ENCODE measurements around the gene WDR46. TPM values are rescaled to one million over a fixed set of nuclear protein-coding genes. Genes with fewer than 3 reads are reported as not detected.

WDR46 gene
- total RNA-seq = 57.0 and 66.6 TPM in 2 replicates

DNA sequence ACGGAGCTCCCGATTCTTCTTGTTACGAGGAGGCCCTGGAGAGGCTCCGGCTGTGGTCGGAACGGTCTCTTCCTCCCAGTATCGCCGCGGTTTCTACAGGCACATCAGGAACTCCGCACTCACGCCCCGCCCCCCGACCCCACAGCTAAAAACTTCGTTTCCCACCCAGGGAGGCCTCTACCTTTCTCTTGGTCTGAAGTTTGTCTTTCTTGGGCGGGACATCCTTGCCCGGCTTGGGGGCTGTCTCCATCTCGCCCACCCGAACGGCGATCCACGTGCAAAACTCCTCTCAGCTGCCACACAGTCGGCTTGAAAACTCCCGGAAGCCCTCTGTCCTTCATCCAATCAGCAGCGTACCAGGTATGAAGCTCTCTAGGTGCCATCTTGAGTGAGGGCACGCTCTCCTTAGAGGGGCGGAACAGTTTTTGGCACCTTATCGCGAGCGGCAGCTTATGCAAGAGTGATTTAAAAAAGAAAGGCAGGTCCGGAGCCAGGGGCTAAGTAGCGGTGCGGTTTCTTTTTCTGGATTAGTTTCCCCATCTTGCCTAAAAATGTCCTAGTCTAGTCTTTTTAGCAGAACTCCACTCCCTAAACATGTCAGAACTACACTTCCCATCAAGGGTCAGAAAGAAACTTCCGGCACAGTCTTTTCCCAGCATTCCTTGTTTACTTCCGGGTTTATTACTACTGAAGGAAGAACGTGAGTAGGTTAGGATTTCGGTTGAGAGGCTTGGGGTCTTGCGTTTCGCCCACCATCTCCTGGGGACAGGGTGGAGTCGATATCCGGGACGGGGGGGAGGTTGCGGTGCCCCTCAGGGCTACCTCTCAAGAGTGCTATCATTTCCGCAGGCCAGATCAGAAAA lies at the start of gene WDR46, which contains the start of gene PFDN6:
WDR46 (minus strand) TSS at position 319 of the 863 bp plus-strand sequence; CDS start at position 250, 69 bp downstream.
PFDN6 (plus strand) TSS at position 681 of the 863 bp plus-strand sequence. CDS start 256 bp downstream, outside the sequence.
- DNase-seq (ENCODE audit: low read depth in 2 of 2) = peak; percentile 80 to 90

GRCh38 chr6:33336495-33336894 lies 47.5 kb upstream of the WDR46 start:
- DNase-seq (ENCODE audit: low read depth in 2 of 2) = no peak

DNA sequence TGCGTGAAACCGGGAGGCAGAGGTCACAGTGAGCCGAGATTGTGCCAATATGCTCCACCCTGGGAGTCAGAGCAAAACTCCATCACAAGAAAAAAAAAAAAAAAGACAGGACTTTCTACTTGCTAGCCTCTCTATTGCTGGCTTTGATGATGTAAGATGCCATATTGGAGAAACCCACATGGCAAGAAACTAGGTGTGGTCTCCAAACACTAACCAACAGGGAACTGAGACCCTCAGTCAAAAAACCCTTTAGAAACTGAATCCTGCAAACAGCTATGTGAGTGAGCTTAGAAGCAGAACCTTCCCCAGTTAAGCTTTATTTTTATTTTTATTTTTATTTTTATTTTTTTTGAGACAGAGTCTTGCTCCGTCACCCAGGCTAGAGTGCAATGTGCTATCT lies 46.9 kb upstream of the WDR46 start:
- no peak for DNase-seq (ENCODE audit: low read depth in 2 of 2)

DNA sequence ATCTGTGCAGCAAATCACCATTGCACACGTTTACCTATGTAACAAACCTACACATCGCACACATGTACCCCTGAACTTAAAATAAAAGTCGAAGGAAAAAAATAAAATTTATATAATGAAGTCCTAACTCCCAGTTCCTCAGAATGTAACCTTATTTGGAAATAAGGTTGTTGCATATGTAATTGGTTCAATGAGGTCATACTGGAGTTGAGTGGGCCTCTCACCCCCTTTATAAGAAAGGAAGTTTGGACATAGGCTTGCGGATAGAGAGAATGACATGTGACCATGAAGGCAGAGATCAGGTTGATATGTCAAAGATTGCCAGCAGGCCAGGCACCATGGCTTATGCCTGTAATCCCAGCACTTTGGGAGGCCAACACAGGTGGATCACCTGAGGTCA lies 44.6 kb upstream of the WDR46 start:
- no peak for DNase-seq (ENCODE audit: low read depth in 2 of 2)

- no peak for DNase-seq (ENCODE audit: low read depth in 2 of 2)
Measured at GRCh38 chr6:33330736-33331135, 41.7 kb upstream of the WDR46 start.

DNA sequence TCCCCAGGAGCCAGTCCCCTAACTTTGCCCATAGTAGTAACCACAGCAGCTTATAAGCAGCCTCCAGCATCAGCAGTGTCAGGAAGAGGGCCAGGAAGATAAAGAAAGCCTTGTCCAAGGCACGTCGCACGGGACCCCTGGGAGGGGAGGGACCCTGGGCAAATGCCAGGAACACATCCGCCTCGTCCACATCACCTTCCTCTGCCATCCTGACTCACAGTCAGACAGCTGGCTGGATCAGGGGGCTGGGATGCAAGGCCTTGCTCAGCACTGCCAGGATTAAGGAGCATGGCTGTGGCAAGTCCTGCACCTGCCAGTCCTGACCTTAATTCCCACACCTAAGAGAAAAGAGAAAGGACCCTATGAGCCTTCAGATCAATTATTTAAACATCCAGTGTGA lies 40.0 kb upstream of the WDR46 start:
- no peak for DNase-seq (ENCODE audit: low read depth in 2 of 2)

DNA sequence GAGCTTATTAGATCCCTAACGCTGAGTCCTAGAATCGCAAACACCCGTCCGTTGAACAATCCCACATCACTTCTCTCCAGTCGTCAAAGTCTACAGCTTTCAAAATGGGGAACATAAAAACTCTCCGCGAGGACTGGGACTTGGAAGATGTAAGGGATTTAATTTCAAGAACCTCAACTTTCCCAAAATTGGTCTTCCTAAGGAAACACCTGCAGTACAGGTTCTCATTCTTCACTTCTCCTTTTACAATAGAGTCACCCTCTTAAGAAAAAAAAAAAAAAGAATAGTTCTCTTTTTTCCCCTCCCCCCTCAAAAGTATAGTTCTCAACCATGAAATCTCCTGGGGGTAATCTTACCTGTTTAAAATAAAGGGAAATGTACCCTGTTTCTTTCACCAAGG lies 35.1 kb upstream of the WDR46 start:
- no peak for DNase-seq (ENCODE audit: low read depth in 2 of 2)

- DNase-seq (ENCODE audit: low read depth in 2 of 2) = no peak
Measured at GRCh38 chr6:33323623-33323948, 34.5 kb upstream of the WDR46 start.

GRCh38 chr6:33321227-33321626 lies 32.2 kb upstream of the WDR46 start:
- DNase-seq (ENCODE audit: low read depth in 2 of 2) = no peak

DNA sequence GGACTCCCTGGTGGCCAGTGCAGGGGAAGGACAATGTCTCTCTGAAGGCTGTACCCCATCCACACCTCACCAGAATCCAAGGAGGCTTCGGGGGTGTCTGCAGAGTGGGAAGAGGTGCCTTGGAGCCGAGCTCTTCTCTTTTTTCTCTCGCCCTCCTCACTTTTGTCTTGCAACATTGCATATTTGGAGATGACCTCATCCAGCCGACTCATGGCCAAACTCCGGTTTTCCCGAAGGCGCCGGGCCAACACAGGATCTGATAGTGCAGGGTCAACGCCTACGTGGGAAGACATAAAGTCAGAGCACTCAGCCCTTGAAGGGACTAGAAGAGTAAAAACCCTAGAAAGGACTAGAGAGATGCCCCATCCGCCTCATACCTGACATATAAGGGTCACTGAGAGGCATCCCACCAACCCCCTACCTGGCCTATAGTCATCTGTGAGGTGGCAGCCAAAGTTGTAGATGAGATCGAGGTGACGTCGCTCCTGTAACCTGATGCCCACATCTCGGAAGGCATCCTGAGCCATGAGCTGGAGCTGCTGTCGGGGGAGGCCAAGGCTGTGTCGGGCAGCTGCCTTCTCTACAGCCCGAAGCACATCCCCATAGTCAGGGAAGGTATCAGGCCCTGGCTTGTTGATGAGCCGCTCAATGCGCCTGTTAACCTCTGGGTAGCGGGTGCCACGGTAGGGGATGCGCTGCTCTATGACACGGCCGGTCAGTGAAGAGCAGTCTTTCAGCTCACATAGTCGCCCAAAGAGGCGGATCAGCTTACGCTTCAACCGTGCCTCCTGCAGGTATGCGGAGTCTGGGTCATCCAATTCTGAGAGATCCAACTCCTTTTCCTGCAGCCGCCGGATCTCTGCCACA lies 31.5 kb upstream of the WDR46 start:
- peak in 1 of 2 donors; percentile 58 for DNase-seq (ENCODE audit: low read depth in 2 of 2)

- DNase-seq (ENCODE audit: low read depth in 2 of 2) = no peak
Measured at GRCh38 chr6:33319939-33320314, 30.9 kb upstream of the WDR46 start.

DNA sequence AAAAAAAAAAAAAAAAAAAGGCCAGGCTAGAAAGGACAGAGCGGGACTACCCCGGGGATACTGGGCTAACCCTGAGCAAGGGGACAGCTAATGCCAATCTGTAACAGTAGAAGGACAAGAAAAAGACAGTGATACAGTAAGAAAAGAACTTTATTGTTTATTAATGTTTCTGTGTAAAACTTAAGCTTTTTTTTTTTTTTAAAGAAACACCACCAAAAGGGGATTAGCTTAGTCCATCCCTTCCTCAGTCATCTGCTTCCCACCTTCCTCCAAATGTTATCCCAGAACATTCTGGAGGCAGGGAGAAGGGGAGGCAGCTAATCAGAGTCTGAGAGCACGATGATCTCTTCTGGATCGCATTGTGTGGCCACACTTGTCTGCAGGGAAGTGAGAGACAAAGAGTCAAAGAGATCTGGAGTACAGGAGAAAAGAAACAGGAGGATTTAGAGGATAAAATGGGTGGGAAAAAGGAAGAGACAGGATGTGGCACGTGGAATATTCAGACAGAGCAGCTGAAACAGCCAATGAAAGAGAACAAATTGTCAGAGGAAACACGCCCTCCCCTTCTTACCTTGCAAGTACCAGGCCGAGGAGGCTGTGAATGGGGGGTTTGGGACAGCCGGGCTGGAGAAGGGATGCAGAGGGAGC lies 29.5 kb upstream of the WDR46 start:
- DNase-seq (ENCODE audit: low read depth in 2 of 2) = no peak

DNA sequence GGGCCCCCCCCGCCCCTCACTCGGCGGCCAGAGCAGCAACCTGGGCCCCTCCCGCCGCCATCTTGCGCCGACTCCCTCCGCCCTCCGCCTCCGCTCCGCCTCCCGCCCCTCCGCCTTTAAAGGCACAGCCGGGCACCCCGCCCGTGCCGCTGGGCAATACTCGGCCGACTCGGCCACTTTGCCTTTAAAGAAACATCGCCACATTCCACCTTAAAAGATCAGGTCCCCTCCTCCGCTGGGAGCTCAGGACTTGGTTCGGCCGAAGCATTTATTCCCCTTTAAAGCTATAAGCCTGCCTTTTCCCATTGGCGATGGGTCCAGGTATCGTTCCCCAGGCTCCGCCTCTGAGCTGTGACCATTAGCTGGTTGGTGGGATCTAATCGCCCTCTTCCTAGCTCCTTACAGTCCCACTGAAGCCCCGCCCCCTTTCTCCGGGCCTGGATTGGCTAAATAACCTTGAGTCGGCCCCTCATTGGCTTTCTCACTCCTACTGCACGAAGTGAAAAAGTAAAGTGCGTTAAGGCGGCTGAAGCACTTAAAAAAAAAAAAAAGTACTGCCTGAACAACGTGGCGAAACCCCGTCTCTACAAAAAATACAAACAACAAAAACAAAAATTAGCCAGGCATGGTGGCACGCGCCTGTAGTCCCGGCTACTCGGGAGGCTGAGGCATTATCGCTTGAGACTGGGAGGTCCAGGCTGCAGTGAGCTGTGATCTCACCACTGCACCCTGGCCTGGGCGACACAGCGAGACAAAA lies 28.8 kb upstream of the WDR46 start, which contains the start of gene ZBTB22:
ZBTB22 (minus strand) TSS at position 76 of the 757 bp plus-strand sequence. CDS start 828 bp downstream, outside the sequence.
- peak; percentile 94 to 100 for DNase-seq (ENCODE audit: low read depth in 2 of 2)

DNA sequence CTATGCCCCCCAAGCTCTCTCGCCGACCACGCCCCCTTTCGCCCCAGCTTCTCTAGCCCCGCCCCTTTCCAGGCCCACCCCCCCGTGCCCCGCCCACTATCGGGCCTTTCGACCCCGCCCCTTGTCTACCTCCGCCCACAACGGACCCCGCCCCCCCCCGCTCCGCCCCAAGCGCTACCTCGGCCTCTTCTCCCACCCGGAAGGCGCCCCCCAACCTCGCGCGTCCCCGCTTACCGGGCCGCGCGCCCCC lies 28.3 kb upstream of the WDR46 start:
- no peak for DNase-seq (ENCODE audit: low read depth in 2 of 2)

DNA sequence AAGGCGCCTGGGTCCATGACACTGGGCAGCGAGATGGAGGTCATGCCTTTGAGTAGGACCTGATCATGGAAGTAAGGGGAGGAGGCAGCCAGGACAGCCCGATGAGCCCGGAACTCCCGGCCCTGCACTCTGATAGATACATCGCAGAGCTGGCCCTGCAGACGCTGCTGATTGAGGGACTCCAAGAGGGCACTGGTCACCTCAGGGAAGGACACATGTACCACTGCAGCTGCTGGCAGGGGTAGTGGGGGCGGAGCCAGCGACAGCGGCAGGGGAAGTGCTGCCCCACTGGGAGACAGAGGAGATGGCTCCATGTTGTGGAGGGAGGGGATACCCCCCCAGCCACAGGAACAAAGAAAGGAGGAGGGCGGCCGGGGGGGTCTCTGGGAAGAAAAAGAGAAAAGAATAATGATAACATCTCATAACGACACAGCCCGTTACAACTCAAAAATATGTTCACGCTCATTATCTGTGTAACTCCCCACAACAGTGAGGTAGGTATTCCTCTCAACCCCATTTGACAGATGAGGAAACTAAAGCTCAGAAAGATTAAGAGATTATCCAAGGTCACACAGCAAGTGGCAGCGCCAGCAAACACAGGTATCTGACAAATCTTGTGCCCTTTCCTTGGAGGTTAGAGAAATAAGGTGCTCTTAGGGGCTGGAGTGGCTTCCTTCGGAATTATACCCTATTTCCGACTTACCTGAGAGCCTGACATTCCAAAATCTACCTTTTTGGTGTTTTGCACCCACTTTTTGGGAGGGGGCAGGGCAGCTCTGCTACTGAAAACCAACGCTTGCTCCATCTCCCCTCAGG lies 27.8 kb upstream of the WDR46 start:
- DNase-seq (ENCODE audit: low read depth in 2 of 2) = no peak

GRCh38 chr6:33315793-33316602 lies 27.0 kb upstream of the WDR46 start:
- DNase-seq (ENCODE audit: low read depth in 2 of 2) = no peak

DNA sequence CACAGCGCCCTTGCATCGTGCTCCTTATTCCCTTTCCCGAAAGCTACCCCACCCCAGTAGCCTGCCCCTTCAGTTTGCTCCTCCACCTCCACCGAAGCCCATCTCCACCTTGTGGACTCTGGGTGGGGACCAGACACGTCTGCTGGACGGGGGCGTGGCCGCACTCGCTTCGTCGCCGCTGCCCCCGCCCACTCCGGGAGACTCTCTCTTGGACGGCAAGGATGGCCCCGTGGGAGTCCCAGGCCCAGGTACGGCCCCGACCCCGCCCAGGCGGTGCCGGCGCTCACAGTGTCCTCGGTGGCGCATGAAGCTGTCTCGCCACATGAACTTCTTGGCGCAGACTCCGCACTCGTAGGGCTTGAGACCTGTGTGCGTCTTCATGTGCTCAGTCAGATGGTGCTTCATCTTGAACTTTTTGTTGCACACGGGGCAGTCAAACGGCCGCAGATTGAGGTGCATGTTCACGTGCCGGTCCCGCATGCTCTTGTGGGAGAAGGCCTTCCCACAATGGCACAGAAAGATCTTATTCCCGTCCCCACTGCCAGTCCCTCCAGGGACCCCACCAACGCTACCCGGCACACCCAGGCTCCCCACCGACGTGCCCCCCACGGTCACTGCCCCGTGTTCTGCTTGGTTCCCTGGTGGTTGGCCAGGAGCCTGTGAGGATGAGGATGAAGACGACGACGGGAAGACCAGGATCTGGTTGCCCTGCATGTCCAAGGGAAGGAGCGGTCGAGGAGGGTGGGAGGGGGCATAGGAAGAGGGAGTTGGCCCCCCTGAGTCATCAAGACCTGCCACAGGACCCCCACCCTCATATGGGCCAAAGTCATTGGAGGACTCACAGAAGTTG lies 26.1 kb upstream of the WDR46 start:
- peak in 1 of 2 donors; percentile 30 for DNase-seq (ENCODE audit: low read depth in 2 of 2)

- DNase-seq (ENCODE audit: low read depth in 2 of 2) = peak; percentile 76 to 92
Measured at GRCh38 chr6:33314515-33314942, 25.5 kb upstream of the WDR46 start.

All from dermis microvascular lymphatic vessel endothelial cell (primary cell).